Cardiac muscle cell (in vitro differentiated cells and primary cell): ENCODE data around the gene RBPMS2. TPM values are rescaled to one million over a fixed set of nuclear protein-coding genes. Genes with fewer than 3 reads are reported as not detected.

Source experiments
- DNase-seq, 2 donors: peaks; one replicate each; pipeline versions ENCODE4 v3.0.0 to v3.0.0-alpha.2; 2010 to 2017; ENCODE audit warnings: low read depth in 1 of 2, low spot score in 1 of 2
- H3K27ac ChIP-seq: fragments of 200-600 bp; sonication (generic); 2 replicates; pipeline ENCODE4 v1.5.1; 2016
- H3K27me3 ChIP-seq: fragments of 200-600 bp; sonication (generic); 2 replicates; pipeline ENCODE4 v1.6.0; 2016; ENCODE audit warnings: control low read depth
- H3K36me3 ChIP-seq: fragments of 200-600 bp; sonication (generic); 2 replicates; pipeline ENCODE4 v1.5.1; 2016; ENCODE audit warnings: control low read depth
- H3K4me1 ChIP-seq: fragments of 200-600 bp; sonication (generic); 2 replicates; pipeline ENCODE4 v1.8.1; 2017; ENCODE audit warnings: low read depth, mild to moderate bottlenecking, mixed run types
- H3K4me3 ChIP-seq: fragments of 200-600 bp; sonication (generic); 2 replicates; pipeline ENCODE4 v1.5.1; 2016; ENCODE audit warnings: mild to moderate bottlenecking
- H3K9me3 ChIP-seq: fragments of 200-600 bp; sonication (generic); 2 replicates; pipeline ENCODE4 v1.5.1; 2017; ENCODE audit warnings: low read depth, mild to moderate bottlenecking, control low read depth
- CTCF ChIP-seq: IDR thresholded peaks from 2 replicates; pipeline ENCODE4 v1.5.1; 2012; ENCODE audit warnings: low read depth, mild to moderate bottlenecking, low read length
- polyA plus RNA-seq: library from polyadenylated mRNA; unstranded; fragments of >200 nt; fragmentation: Nextera tagmentation; extraction: Ambion mirVana; gene quantifications from 2 replicates; pipeline ENCODE4 v1.2.1, GENCODE V29; 2016
- total RNA-seq: library from RNA; depleted of rRNA; stranded (reverse); fragments of >200 nt; gene quantifications from 2 replicates; pipeline ENCODE4 v1.2.3, GENCODE V29; 2016

RBPMS2 gene
- total and polyA plus RNA-seq, 2 experiments from 2014 or later: 35.4 to 213 TPM

- Histone ChIP-seq H3K4me3 (peak overlapping the region; percentile 99), H3K4me1 (peaks cover 43% of the 10 kb centered on the region), H3K36me3 (no peaks in the 10 kb centered on the region), H3K9me3 (no peaks in the 10 kb centered on the region), H3K27me3 (no peaks in the 10 kb centered on the region), H3K27ac (peak overlapping the region; percentile 99)
- TF ChIP-seq CTCF: no peak
- DNase-seq: peak in 1 of 2 donors; percentile 49
Observed at GRCh38 chr15:64774037-64774628, 1.3 kb downstream of the RBPMS2 start.

- DNase-seq: no peak
- Histone ChIP-seq H3K27me3 (no peaks in the 10 kb centered on the region), H3K27ac (peak overlapping the region; percentile 99), H3K36me3 (no peaks in the 10 kb centered on the region), H3K4me1 (peaks cover 38% of the 10 kb centered on the region), H3K4me3 (peak overlapping the region; percentile 99), H3K9me3 (no peaks in the 10 kb centered on the region)
- no peak for TF ChIP-seq CTCF
Observed at GRCh38 chr15:64773606-64774005, 1.8 kb downstream of the RBPMS2 start.

GRCh38 chr15:64772964-64773363 is 2.4 kb downstream of the RBPMS2 start:
- no peak for DNase-seq
- peak overlapping the region; percentile 99 for H3K4me3 ChIP-seq

GRCh38 chr15:64772488-64772887 is 2.9 kb downstream of the RBPMS2 start:
- peak overlapping the region; percentile 99 for H3K27ac ChIP-seq
- H3K9me3 ChIP-seq: no peaks in the 10 kb centered on the region
- no peaks in the 10 kb centered on the region for H3K27me3 ChIP-seq
- TF ChIP-seq CTCF: no peak
- no peak overlapping the region for H3K4me3 ChIP-seq
- peaks cover 31% of the 10 kb centered on the region for H3K4me1 ChIP-seq
- no peaks in the 10 kb centered on the region for H3K36me3 ChIP-seq
- no peak for DNase-seq

More at GRCh38 chr15:64772964-64773363, 2.4 kb downstream of the RBPMS2 start:
- no peak for TF ChIP-seq CTCF
- H3K27ac ChIP-seq: peak overlapping the region; percentile 99
- no peaks in the 10 kb centered on the region for H3K9me3 ChIP-seq
- no peaks in the 10 kb centered on the region for H3K36me3 ChIP-seq
- H3K4me1 ChIP-seq: peaks cover 34% of the 10 kb centered on the region
- no peaks in the 10 kb centered on the region for H3K27me3 ChIP-seq

- Histone ChIP-seq H3K4me1 (peaks cover 23% of the 10 kb centered on the region), H3K9me3 (no peaks in the 10 kb centered on the region), H3K27me3 (no peaks in the 10 kb centered on the region), H3K4me3 (no peak overlapping the region), H3K27ac (peak overlapping the region; percentile 75), H3K36me3 (no peaks in the 10 kb centered on the region)
- DNase-seq: no peak
- TF ChIP-seq CTCF: no peak
Observed at GRCh38 chr15:64770626-64771025, 4.8 kb downstream of the RBPMS2 start.
